Chondrocyte (in vitro differentiated cells): Measurements from ENCODE around the gene TEX10. TPM values are rescaled to one million over a fixed set of nuclear protein-coding genes. Genes with fewer than 3 reads are reported as not detected.

Experiments
- DNase-seq: peaks from one replicate; pipeline ENCODE4 v3.0.0; 2021; ENCODE audit warnings: mixed read lengths, low spot score
- H3K27ac Mint-ChIP-seq: one replicate; pipeline ENCODE4 v1.8.0; 2021; ENCODE audit warnings: mild to moderate bottlenecking, moderate library complexity, mixed read lengths; ENCODE audit not compliant: unreplicated experiment
- H3K27me3 Mint-ChIP-seq: 2 replicates; pipeline ENCODE4 v1.8.0; 2021; ENCODE audit warnings: low read depth, mixed read lengths
- H3K36me3 Mint-ChIP-seq: 2 replicates; pipeline ENCODE4 v1.8.0; 2021; ENCODE audit warnings: low read depth, mixed read lengths
- H3K4me1 Mint-ChIP-seq: 2 replicates; pipeline ENCODE4 v1.8.0; 2021; ENCODE audit warnings: low read depth, mild to moderate bottlenecking, mixed read lengths
- H3K4me3 Mint-ChIP-seq: one replicate; pipeline ENCODE4 v1.8.0; 2021; ENCODE audit warnings: mild to moderate bottlenecking, moderate library complexity, mixed read lengths; ENCODE audit not compliant: unreplicated experiment
- H3K9me3 Mint-ChIP-seq: 2 replicates; pipeline ENCODE4 v1.8.0; 2021; ENCODE audit warnings: low read depth, mixed read lengths
- CTCF ChIP-seq: fragments of 200-600 bp; sonication (generic); IDR thresholded peaks from 2 replicates; pipeline ENCODE4 v1.5.0; 2021; ENCODE audit warnings: antibody characterized with exemption, mild to moderate bottlenecking, moderate library complexity
- total RNA-seq: library from RNA; stranded (reverse); gene quantifications from 3 replicates; pipeline ENCODE4 v1.2.1, GENCODE V29; 2021

TEX10 gene
- total RNA-seq, 1 donor from 2014 or later = 14.6 TPM

DNA sequence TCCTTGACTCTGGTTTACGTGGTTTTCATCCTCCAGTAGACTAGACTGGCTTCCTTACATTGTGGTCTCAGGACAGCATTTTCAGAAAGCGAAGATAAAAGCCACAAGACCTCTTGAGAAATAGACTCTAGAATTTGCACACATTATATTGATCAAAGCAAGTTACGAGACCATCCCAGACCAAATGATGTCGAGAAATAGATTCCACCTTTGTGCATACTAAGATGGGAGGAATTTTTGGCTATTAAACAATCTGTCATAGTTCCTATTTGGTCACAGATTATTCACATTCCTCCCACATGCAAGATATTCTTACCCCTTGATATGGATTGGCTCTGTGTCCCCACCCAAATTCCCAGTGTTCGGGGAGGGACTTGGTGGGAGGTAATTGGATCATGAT is 65.6 kb downstream of the TEX10 start:
- peaks cover 26% of the 10 kb centered on the region for H3K9me3 Mint-ChIP-seq
- no peak for DNase-seq

GRCh38 chr9:100286257-100286656 is 66.5 kb downstream of the TEX10 start:
- Mint-ChIP-seq H3K4me3 (no peak overlapping the region), H3K27ac (no peak overlapping the region), H3K27me3 (no peaks in the 10 kb centered on the region), H3K9me3 (peaks cover 26% of the 10 kb centered on the region), H3K36me3 (peaks cover 49% of the 10 kb centered on the region), H3K4me1 (no peaks in the 10 kb centered on the region)
- DNase-seq = no peak
- TF ChIP-seq CTCF = no peak

More for the DNA sequence above, 65.6 kb downstream of the TEX10 start:
- TF ChIP-seq CTCF = no peak
- Mint-ChIP-seq H3K4me1 (no peaks in the 10 kb centered on the region), H3K27ac (no peak overlapping the region), H3K4me3 (no peak overlapping the region), H3K36me3 (peaks cover 53% of the 10 kb centered on the region), H3K27me3 (no peaks in the 10 kb centered on the region)

DNA sequence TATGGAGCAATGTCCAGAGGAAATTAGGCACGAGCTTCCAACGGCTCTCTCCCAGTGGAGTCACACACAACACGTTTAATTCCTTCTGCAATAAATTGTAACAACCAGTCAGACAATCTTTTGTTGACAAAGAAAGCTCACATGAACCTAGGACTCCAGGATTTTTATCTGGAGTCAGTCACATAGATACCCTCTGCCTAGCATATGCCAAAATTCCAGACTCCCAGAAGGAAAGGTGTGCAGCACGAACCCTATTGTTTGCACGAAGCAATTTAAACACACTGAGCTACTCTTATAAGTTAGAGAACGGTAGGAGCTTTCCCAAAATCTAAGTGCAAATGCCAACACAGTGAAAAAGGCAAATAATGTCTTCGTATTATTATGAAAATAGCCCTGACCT is 67.1 kb downstream of the TEX10 start:
- no peak for TF ChIP-seq CTCF
- H3K9me3 Mint-ChIP-seq = peaks cover 26% of the 10 kb centered on the region
- no peak for DNase-seq
- no peak overlapping the region for H3K4me3 Mint-ChIP-seq
- no peaks in the 10 kb centered on the region for H3K27me3 Mint-ChIP-seq
- no peaks in the 10 kb centered on the region for H3K4me1 Mint-ChIP-seq
- H3K27ac Mint-ChIP-seq = no peak overlapping the region
- peaks cover 49% of the 10 kb centered on the region for H3K36me3 Mint-ChIP-seq

GRCh38 chr9:100285080-100285479 is 67.7 kb downstream of the TEX10 start:
- Mint-ChIP-seq H3K36me3 (peaks cover 48% of the 10 kb centered on the region), H3K4me3 (no peak overlapping the region), H3K27ac (no peak overlapping the region), H3K27me3 (no peaks in the 10 kb centered on the region), H3K9me3 (peaks cover 26% of the 10 kb centered on the region), H3K4me1 (no peaks in the 10 kb centered on the region)
- TF ChIP-seq CTCF = no peak
- no peak for DNase-seq

DNA sequence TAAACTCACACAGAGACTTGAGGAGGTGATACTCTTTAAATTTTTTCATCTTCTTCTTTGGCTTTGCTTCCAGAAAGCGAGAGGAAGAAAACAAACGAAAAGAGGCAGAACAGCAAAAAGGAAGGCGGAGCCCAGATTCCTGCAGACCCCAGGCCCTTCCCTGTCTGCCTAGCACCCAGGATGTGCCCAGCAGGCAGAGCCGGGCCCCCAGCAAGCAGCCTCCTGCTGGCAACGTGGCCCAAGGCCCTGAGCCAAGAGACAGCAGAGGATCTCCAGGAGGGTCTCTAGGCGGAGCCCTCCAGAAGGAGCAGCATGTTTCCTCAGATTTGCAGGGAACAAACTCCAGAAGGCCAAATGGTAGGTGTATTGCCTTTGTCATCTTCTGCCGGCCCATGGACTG is 68.5 kb downstream of the TEX10 start:
- Mint-ChIP-seq H3K27me3 (no peaks in the 10 kb centered on the region), H3K9me3 (peaks cover 26% of the 10 kb centered on the region)

More for the DNA sequence above, 68.5 kb downstream of the TEX10 start:
- Mint-ChIP-seq H3K4me1 (no peaks in the 10 kb centered on the region), H3K36me3 (peaks cover 47% of the 10 kb centered on the region), H3K4me3 (no peak overlapping the region), H3K27ac (no peak overlapping the region)
- DNase-seq = no peak
- TF ChIP-seq CTCF = no peak
